AG10803 (cell line): Measurements from ENCODE around the gene COL23A1.

Source experiments
- DNase-seq: peaks from one replicate; pipeline ENCODE4 v3.0.0; 2010; ENCODE audit warnings: low read depth
- H3K4me3 ChIP-seq: 2 replicates; pipeline ENCODE4 v1.5.1; 2011; ENCODE audit warnings: mild to moderate bottlenecking, low read length, control low read depth
- TF ChIP-seq, protein P1 (sequence below): conservative IDR thresholded peaks from 2 replicates; pipeline ENCODE4 v1.5.1; 2011; ENCODE audit warnings: mild to moderate bottlenecking, low read length, control low read depth, inconsistent platforms

COL23A1 gene

GRCh38 chr5:178606269-178606668, 16.1 kb upstream of the COL23A1 start:
- TF ChIP-seq, protein P1, sequence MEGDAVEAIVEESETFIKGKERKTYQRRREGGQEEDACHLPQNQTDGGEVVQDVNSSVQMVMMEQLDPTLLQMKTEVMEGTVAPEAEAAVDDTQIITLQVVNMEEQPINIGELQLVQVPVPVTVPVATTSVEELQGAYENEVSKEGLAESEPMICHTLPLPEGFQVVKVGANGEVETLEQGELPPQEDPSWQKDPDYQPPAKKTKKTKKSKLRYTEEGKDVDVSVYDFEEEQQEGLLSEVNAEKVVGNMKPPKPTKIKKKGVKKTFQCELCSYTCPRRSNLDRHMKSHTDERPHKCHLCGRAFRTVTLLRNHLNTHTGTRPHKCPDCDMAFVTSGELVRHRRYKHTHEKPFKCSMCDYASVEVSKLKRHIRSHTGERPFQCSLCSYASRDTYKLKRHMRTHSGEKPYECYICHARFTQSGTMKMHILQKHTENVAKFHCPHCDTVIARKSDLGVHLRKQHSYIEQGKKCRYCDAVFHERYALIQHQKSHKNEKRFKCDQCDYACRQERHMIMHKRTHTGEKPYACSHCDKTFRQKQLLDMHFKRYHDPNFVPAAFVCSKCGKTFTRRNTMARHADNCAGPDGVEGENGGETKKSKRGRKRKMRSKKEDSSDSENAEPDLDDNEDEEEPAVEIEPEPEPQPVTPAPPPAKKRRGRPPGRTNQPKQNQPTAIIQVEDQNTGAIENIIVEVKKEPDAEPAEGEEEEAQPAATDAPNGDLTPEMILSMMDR, result no peak
- DNase-seq, result no peak
- no peak overlapping the region for H3K4me3 ChIP-seq

DNA sequence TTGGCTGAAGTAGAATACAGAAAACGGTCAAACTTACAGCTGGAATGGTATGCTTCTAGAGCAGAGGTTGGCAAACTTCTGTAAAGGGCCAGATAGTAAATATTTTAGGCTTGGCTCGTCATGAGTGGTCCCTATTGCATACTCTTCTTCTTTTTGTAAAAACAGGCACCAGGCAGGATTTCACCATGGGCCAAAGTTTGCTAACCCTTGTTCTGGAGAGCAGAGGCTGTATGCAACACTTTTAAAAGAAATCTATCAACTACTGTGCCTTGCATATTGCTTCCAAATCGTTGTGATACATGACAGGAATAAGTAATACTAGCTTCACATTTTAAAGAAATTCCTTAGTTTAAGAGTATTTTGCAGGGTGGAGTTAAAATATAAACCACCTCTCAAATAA, 15.6 kb upstream of the COL23A1 start:
- no peak for DNase-seq
- no peak overlapping the region for H3K4me3 ChIP-seq
- TF ChIP-seq, protein P1, result no peak

GRCh38 chr5:178602752-178603151, 12.6 kb upstream of the COL23A1 start:
- no peak overlapping the region for H3K4me3 ChIP-seq
- TF ChIP-seq, protein P1, result no peak
- no peak for DNase-seq

GRCh38 chr5:178595750-178596149, 5.6 kb upstream of the COL23A1 start:
- DNase-seq, result no peak
- H3K4me3 ChIP-seq, result no peak overlapping the region
- TF ChIP-seq, protein P1, result no peak

GRCh38 chr5:178595150-178595549, 5.0 kb upstream of the COL23A1 start:
- TF ChIP-seq, protein P1, result no peak
- no peak overlapping the region for H3K4me3 ChIP-seq
- DNase-seq, result no peak

DNA sequence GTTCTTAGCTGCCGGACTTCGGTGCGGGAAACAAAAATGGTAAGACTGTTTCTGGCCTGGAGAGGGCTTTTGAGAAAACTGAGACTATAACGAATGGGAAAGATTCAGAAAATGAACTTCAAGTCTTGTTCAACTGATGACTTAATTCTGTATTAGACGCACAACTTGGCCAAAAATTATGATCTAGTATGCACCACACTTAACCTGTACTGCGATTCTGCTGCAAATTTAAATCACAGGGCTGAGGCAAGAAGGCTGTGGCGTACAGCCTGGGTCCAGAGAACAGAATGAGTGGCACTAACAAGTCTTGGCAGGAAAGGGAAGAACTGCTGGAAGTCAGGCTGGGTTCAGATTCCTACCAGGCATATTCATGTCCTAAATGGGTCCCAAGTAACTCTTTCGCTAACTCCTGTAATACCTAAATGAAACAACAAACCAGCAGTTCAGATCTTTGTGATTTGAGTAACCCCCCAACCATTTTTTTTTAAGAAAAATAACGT, 781 bp upstream of the COL23A1 start:
- TF ChIP-seq, protein P1, result no peak
- peak overlapping the region; percentile 38; the same call in 1 of the 2 replicates for H3K4me3 ChIP-seq
- peak; percentile 51 for DNase-seq

DNA sequence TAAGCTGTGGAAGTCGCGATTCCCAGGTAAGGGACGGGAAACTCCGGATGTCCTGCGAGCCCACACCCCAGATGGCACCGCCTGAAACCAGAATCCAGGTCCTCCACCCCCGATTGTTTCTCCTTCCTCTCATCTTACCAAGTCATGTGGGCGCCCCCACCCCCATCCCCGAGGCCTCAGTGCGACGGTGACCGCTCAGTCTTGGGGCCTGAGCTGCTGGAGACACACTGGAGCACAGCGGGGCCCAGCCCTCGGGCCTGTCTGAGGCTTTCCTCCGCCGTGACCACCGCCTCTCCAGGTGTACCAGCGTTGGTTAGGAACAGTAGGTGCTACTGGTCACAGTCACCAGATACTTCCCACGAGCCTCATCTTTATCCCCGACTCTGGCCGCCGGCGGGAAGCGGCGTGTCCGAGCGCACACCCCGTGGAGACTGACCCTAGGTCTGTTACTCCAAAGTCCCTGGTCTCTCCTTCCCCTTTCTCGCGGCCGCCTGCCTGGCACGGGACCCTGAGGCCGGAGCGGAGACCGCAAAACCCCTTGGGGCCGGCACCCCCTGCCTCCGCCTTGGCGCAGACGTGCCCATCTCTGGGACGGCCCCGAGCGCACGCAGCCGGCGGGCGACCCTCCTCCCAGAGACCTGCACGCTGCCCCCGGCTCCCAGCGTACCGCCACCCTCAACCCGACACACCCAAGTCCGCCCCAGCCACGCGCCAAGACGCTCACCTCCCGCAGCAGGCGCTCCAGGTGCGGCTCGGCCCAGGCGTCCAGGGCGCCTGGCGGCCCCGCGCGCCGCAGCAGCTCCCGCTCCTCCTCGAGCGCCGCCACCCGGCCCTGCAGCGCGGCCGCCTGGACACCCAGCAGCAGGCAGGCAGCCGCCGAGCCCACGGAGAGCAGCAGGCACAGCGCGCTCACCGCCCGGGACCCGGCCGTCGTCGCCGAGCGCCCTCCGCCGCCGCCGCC, 733 bp downstream of the COL23A1 start:
- peak; percentile 26 for DNase-seq
- TF ChIP-seq, protein P1, result no peak
- no peak overlapping the region; the same call in 1 of the 2 replicates for H3K4me3 ChIP-seq
